Activated CD8-positive, alpha-beta memory T cell treated with anti-CD3 and anti-CD28 coated beads for 1 hour (primary cell): Measurements from ENCODE around the gene TBL1X.

Experiments
- DNase-seq, 2 donors: peaks; one replicate each; pipeline ENCODE4 v3.0.0-alpha.2; 2020; ENCODE audit warnings: low read depth in 1 of 2; ENCODE audit errors: extremely low read depth in 1 of 2

TBL1X gene

DNA sequence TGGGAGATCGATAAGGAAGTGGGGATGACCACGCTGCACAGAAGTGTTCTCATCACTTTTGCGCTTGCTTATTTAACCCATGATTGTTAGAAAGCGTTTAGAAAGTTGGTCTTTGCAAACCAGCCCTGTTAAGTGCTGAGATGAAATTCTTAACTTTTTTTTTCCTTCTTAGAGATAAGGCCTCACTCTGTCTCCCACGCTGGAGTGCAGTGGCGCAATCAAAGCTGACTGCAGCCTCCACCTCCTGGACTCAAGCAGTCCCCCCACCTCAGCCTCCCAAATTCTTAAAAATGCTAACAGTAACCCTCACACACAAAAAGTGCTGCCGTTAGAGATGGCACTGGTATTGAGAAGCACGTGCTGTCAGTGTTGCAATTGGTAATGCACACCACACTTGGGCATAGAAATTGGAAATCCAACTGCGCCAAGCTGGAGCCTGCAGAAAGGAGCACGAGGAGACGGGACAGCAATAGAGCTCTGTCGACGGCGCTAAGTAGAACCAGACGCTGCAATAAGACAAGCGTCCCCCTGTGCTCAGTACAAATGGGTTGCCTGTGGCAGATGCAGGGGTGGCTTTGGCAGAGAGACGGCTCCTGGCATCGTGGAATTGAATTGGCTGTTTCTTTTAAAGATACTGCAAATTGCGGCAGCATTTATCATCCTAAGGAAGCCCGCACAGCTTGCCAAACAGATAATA is 113.4 kb downstream of the TBL1X start:
- no peak for DNase-seq

DNA sequence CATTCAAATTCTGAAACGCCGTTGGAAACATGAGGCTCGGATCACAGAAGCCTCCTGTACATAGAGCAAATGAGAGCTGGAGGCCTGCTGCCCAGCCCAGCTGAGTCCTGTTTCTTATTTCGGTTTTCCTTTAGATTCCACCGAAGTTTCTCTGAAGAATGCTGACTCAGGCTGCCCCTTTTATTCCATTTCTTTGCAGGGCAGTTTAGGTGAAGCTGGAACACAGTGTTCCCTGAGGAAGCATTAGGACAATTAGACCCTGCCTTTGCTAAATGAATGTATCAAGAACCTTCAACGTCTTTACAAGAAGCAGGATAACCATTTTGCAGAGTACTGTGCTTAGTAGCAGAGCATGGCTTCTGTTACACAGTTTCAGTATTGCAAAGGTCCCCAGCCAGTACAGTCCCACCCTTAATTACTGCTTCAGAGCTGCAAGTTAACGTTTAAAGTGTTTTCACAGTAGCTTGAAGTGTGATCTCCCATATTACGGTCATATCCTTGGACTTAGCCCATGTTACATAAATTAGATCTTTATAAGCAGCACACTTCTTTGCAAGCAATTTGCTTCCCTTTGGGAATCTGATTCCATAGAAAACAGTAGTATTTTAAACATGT is 117.0 kb downstream of the TBL1X start:
- no peak for DNase-seq

DNA sequence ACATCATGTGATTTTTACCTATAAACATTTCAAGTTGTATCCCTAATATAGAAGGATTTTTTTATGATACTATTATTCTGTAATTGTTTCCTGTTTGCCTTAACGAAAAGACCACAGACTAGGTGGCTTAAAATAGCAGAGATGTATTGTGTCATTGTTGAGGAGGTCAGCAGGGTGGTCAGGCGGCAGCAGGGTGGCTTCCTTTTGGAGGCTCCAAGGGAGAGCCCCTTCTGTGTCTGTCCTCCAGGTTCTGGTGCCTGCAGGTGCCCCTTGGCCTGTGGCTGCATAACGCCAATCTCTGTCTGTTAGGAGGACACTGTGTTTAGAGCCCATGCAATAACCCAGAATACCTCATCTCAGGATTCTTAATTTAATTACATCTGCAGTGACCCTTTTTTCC is 118.1 kb downstream of the TBL1X start:
- DNase-seq = no peak

DNA sequence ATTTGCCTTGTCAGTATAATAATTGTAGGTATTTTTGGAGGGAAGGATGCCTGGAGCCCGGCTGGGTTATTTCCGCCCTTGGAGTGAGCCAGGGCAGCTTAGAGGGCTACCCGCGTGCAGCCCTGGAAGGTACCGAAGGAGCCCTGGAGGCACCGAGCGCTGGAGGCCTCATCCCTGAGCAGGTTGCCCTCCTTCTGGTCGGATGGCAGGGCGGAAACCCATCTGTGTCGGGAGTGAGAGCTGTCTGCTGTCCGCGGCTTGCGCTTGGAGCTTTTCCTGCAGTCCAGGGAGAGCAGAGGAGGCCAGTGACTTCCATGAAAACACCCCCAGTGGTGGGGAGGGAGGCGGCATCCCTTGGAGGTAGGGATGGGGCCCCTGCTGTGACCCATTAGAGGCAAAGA is 122.1 kb downstream of the TBL1X start:
- no peak for DNase-seq

DNA sequence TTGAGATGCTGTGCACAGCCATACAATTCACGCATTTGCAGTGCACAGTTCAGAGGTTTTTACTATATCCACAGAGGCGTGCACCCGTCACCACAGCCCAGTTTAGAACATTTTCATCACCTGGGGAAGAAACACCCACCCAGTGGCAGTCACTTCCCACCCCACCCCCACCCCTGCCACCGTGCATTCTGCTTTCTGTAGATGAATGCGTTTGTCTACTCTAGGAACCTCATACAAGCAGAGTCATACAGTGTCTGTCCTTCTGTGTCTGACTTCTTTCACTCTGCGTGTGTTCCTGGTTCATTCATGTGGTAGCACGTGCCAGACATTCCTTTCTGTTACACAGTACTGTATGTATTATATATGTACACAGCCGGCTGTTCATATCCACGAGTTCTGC is 122.8 kb downstream of the TBL1X start:
- no peak for DNase-seq

DNA sequence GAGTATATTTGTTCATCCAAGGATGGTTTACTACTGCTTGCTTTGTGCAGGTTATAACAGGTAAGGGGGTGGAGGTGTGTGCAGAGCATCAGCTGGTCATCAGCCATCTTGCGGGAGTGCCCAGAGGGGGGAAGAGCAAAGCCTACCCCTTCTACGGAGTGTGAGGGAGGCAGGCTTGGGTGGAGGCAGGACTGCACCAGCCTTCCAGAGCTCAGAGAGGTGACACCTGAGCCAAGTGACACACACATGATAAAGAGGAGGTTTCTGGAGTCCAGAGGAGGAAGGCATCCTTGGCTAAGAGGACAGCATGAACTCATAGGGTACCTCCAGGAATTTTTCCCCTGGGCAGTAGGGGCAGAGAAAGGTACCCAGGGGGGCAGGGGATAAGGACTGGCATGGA is 126.6 kb downstream of the TBL1X start:
- DNase-seq = no peak

DNA sequence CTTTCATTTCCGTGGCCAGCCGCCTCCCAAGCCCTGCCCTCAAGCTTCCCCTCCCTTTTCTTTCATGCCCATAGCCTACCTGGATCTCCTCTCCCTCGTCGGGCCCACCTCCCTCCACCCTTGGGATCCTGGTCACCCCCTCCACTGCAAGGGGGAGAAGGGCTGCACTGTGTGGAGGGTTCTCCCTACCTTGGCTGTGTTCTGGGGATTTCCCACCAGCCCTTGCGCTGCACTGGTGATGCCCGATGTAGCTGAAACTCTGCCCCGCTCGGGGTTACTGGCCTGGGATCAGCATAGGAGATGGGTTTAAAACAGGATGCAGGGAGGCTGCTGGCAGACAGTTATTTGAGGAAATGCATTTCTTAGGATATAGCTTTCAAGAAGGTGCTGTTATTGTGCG is 128.9 kb downstream of the TBL1X start:
- no peak for DNase-seq

DNA sequence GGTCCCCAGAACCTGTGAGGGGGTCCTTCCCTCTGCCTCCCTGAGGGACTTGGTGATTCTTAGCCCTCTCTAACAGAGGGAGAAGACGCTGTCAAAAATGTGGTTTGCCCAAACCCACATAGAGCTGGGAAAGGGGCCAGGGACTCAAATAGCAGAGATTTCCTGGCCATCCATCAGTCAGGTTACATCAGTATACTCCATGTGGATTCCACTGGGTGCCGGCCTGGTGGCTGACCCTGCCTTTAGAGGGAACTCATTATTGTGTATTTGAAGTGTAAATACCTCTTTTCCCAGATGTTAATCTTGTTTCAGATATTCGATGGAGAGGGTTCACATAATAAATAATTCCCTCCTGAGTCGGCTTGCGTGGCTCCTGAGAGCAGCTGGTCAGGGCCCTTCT is 130.3 kb downstream of the TBL1X start:
- no peak for DNase-seq

DNA sequence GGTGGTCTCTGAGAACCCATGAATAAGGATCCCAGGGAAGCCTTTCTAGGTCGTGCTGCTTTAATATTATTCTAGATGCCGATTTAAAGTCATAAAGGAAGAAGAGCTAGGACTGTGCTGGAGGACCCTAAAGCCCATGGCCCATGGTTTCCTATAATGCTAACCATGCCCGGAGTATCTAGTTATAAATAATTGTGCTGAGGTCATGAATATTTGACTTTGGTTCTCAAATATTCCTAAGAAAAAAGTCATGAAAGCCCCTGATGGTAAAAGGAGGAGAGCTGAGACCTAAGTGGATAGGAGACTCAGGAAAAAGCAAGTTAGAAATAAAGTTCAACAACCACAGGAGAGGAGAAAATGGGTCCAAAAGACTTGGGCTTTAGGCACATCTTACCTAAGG is 132.0 kb downstream of the TBL1X start:
- no peak for DNase-seq

DNA sequence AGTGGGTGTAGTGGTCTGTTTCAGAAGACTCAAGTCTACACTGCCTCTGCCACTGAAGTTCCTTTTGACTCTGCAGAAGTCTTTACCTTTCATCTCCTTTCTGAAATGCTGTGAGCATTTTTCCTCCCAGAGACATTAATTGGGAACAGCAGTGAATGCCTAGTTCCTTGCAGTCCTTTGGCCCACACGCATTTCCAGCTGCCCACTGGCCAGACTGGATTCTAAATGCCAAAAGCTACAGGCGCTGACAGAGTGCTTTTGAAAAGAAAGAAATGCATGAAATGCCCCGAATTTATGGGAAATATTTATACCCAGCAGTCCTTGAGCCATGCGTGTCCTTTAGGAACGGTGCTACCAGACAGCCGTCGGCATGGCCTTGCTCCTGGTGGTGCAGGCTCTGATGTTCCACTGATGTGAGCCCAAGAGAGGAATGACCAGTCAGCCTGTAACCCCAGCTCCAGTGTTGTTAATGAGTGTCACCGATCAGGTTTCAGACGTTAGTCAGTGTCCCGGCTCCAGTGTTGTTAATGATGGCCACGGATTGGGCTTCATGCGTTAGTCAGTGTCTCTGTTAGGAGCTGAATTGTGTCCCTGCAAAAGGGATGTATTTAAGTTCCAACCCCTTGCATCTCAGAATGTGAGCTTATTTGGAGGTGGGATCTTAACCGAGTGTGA is 132.6 kb downstream of the TBL1X start:
- DNase-seq = no peak

DNA sequence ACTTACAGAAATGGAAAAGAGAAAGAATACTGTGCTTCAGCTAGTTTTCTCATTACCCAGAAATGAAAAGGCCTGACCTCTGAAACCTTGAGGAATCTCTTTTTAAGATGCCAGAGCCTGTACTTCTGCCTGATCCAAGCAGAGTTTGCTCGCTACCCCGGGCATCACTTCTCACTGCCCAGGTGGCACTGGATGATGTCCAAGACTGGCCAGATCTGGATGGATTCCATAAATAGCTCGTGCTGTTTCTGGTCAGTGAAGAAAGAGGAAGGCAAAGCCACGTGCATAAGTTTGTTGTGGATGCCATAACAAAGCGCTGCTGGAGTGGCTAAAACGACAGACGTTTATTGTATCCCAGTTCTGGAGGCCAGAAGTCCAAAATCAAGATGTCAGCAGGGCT is 133.5 kb downstream of the TBL1X start:
- no peak for DNase-seq

DNA sequence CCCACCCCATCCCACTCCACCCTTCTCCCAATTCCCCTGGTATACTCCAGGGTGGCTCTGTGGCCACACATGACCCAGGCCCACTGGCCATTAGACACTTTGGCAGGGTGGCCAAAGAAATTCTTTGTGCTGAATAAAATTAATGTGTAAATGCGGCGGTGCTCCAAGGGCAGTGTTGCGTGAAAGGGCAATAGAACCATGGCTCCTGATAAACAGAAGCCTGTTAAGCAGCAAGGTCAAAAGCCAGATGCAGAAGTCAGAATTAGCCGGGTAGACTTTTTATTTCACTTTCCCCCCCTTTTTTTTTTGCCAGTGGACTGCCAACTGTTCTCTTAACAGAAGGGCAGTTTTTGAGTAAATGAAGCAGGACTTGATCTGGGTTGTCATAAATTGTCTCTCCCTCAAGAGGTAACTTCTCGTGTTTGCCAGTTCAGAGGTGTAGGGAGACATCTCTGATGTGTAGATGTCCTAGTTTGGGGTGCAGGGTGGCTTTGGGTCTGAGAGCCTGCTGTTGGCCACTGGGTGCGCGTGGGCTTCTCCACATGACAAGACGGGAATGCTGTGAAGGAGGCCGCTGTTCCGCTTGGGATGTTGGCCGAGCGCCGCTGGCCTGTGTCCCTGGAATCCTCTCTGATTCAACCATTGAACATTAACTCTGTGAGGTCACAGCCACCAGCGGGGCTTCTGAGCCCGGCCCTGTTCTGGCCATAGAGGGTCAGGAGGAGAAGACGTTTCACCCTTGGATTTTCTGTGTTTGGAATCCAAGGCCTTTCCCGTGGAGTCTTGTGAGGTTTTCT is 139.5 kb downstream of the TBL1X start:
- no peak for DNase-seq

DNA sequence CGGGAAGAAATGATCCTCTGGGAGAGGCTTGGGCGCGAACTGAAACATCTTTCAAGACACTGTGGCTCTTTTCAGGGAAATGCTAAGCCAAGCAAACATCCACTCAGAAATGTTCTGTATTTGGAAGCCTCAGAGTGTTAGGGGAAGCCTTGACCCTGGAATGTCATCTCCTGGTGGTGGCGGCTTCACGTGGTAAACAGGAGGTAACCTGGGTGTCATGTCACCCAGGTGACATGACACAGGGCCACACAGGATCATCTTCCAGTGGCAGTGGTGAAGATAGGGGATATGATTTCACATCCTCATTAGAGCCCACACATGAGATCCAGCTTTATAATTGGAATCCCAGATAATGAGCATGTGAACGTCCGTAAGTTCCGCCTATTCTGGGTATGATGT is 140.0 kb downstream of the TBL1X start:
- no peak for DNase-seq

DNA sequence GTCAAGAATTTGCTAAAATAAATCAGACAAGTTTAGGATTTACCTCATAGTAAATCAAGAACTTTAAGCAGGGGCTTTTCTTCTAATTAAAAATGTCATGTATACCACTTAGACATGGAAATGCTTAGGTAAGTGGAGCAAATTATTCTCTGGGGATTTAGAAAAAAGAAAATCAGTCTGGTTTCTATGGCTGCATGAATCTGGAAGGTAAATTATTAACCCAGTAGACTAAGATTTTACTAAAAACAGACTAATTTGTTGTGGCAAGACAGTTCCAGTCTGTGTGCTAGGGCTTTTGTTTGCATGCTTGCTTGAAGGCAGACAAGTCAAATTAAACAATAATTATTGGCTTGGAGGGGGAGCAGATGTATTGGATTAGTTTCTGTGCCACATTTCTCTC is 140.6 kb downstream of the TBL1X start:
- no peak for DNase-seq

DNA sequence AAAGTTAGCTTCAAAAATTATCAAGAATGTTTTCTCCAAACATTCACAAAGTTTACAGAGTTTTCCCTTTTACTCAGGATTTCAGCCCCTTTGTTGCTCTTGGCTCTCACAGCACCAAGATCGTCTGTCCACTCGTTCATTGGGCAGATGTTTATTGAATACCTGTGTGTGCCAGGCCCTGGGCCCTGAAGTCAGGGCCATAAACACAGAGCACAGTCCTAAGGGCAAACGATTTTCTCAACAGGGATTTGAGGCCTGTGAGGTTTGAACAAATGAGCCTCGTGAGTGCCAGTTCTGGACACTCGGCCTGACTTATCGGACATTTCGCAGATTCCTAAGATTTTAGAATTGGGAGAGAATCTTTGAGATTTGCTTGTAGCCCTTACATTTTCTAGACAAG is 142.1 kb downstream of the TBL1X start:
- no peak for DNase-seq

DNA sequence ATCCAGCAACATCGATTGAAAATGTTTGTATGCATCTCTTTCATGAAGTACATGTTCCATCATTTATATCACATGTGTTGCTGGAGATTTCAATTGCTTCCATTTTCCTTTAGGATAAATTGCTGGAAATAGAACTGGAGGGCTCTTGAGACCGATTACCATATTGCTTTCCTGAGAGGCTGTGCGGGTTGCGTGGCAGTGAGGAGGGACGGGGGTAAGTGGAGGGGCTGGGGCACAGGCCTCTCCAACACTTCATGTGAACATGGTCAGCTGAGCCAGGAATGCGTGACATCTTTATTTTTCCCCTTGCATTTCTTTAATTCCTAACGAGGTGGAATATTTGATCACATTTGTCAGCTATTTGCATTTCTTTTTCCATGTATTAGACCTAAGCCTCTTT is 144.6 kb downstream of the TBL1X start:
- no peak for DNase-seq

DNA sequence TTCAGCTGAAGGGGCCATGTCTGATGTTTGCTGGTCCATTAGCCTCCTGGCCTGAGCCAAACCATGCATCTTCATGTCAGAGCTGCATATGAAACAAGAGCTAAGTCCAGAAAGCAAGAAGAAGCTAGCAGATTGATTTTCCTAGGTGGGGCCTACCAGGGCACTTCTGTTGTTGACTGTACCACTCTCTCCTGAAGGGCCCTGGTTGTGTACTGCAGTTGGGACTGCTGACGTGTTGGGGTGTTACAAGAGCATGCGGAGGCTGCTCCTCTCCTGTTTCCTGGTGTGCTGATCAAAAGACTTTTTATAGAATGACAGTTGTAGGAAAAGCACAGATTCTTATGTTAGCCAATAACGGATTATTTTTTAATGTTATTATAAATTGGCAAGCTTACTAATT is 145.1 kb downstream of the TBL1X start:
- DNase-seq = no peak

DNA sequence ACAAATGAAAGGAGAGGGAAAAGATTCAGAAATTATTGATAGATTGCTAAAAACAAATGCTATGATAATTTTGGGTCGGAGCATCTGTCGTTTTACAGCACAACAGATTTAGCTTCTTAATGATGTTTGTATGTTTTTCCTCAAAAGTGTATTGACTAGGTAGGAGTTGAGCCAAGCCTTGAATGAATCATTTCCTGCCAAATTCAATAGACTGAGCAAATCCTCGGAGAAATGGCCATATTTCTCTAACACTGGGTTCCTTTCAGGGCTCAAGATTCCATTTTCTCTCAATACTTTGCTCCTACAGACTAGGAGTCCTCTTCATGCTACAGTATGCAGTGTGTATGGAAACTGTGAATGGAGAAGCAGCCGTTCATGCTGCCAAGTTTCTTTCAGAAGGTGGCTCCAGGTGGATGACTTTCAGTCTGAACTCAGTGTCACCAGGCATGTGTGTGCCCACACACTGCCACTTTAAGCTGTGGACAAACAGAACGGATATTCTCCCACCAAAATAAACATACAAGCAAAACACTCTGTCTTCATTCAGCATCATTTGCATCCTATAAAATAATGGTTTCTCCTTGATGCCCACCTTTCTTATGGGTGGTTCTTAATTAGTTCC is 146.0 kb downstream of the TBL1X start:
- DNase-seq = no peak

DNA sequence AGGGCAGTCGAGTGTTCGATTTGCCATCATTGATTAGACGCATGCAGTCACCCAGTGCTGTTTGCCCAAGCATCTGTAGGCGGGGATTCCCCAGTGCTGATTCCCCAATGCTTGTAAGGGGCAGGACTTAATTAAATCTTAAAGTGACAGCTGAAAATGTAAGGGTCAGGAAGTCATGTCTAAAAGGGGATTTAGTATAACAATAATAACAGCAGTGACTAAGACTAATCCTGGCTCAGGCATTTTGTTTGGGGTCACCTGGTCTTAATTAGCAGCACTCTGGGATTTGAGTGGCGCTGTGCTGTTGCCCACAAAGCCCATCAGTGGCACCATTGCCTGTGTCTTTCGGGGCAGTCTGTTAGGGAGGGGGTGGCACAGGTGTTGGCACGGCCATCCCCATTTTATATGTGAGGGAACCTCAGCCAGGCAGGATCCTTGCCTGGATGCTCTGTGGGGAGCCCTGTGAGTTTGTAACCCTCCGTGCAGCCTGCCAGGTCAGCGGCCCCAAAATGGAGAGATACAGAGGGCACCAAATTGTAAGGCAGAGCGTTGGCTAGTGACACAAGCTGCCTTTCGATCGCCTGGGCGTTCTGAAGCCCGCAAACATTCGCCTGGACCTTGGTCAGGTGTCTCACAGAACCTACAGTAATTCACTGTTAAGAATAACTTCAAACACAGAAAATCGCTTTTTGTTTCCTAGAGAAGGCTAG is 146.7 kb downstream of the TBL1X start:
- DNase-seq = no peak

DNA sequence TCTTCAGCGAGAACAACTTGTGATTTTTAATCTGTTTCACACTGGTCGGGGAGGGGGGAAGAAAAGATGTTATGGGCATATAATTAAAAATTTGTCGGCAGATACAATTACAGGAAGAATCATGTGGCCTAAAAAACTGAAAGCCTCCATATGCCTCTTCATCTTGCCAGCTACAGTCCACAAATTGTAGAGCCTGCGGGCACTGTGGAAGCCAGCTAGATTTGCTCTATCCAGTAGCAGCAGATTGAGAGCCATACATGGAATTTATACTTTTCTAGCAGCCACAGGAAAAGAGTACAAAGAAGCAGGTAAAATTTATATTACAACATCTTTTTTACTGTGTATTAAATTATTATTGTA is 147.3 kb downstream of the TBL1X start:
- no peak for DNase-seq

DNA sequence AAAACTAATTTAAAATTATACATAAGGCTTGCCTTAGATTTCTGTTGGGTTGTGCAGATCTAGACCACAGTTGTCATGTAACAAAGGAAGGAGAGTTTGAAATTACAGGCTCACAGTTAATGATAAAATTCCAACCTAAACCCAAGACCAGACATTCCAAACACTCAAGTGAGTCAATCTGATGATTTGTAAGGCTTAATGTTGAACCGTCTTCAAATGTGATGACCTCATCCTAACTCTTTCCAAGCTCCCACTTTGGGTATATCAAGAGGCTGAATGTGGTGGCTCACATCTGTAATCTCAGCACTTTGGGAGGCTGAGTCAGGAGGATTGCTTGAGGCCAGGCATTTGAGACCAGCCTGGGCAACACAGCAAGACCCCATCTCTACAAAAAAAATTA is 149.2 kb downstream of the TBL1X start:
- no peak for DNase-seq
